ENCODE results near the gene SEMA5A. TPM values are rescaled to one million over a fixed set of nuclear protein-coding genes. Genes with fewer than 3 reads are reported as not detected.
A peak's percentile ranks its signal among the peaks of the same experiment; 100 is the strongest.

Gene SEMA5A
- polyA plus RNA-seq, 1 of the 3 experiments (the other 2 are of a cell fraction), result 0.58 TPM

- no peak overlapping the region for H3K4me3 ChIP-seq (ENCODE audit: low read depth in 2 of 2, low read length in 1 of 2)
- peak; percentile 46 for TF ChIP-seq PBX3 (IDR thresholded peaks at IDR 0.05)
- TF ChIP-seq GABPA (IDR thresholded peaks at IDR 0.05; ENCODE audit: low read depth), result no peak
- peak; percentile 70 for TF ChIP-seq TCF12 (IDR thresholded peaks at IDR 0.05)
- TF ChIP-seq FOSL2 (IDR thresholded peaks at IDR 0.05; ENCODE audit: borderline replicate concordance, low read depth), result peak; percentile 9; the same call in 1 of the 2 replicates
- TF ChIP-seq NFIC (IDR thresholded peaks at IDR 0.05; ENCODE audit: borderline replicate concordance), result 0 out of 2 replicates have a peak, but pooled peaks have one; percentile 20
- no peak for TF ChIP-seq EP300 (IDR thresholded peaks at IDR 0.05; ENCODE audit: borderline replicate concordance in 1 of 2, low read depth in 1 of 2, low read length in 1 of 2)
- no peaks in the 10 kb centered on the region for H3K9me2 ChIP-seq
- peaks cover 5 to 12% of the 10 kb centered on the region in 2 experiments; a peak in 2 of 4 replicates for H3K4me1 ChIP-seq (ENCODE audit: control insufficient read depth in 1 of 2, insufficient read depth in 2 of 2, low read depth in 1 of 2, low read length in 1 of 2)
- ChIA-PET POLR2A (no interaction called here), CTCF (interaction anchor here (1.0 kb wide), 1 partner anchor 11 kb away, joined by 3 read pairs; no protein-coding TSS in a partner anchor)
- no peaks in the 10 kb centered on the region for H3K9me3 ChIP-seq
- no peak overlapping the region for H3K9ac ChIP-seq
- H3K79me2 ChIP-seq (ENCODE audit: insufficient read depth), result no peaks in the 10 kb centered on the region
- 49% methylated on average over 4 of the region's 4 CpGs for WGBS (ENCODE audit: low lambda C conversion rate)
- no peak overlapping the region for H3K4me2 ChIP-seq
- H4K20me1 ChIP-seq (ENCODE audit: insufficient read depth), result no peaks in the 10 kb centered on the region
- peak overlapping the region; percentile 9 to 36; a peak in 3 of 4 replicates for H3K27ac ChIP-seq (ENCODE audit: low read depth in 2 of 2, low read length in 1 of 2)
- H2AFZ ChIP-seq (ENCODE audit: low read depth), result no peak overlapping the region
- H3K27me3 ChIP-seq (ENCODE audit: insufficient read depth), result no peaks in the 10 kb centered on the region
- peaks cover 5% of the 10 kb centered on the region for H3F3A ChIP-seq (replicated peaks; ENCODE audit: insufficient read depth)
- DNase-seq, result no peak
- H3K36me3 ChIP-seq (replicated peaks in 1 of 2; ENCODE audit: control insufficient read depth in 1 of 2, insufficient read depth in 2 of 2, low read length in 1 of 2), result no peaks in the 10 kb centered on the region
These were observed 195.5 kb downstream of the SEMA5A start for GRCh38 chr5:9350301-9350797.

- H3K36me3 ChIP-seq (replicated peaks in 1 of 2; ENCODE audit: control insufficient read depth in 1 of 2, insufficient read depth in 2 of 2, low read length in 1 of 2), result no peaks in the 10 kb centered on the region
- ChIA-PET CTCF (interaction anchor here (1.9 kb wide), 1 partner anchor 196 kb away, joined by 4 read pairs; no protein-coding TSS in a partner anchor), POLR2A (no interaction called here)
- no peaks in the 10 kb centered on the region for H3K9me3 ChIP-seq
- WGBS (ENCODE audit: low lambda C conversion rate), result 14% methylated on average over 5 of the region's 5 CpGs
- no peak overlapping the region for H2AFZ ChIP-seq (ENCODE audit: low read depth)
- no peaks in the 10 kb centered on the region for H4K20me1 ChIP-seq (ENCODE audit: insufficient read depth)
- no peaks in the 10 kb centered on the region for H3K9me2 ChIP-seq
- peaks cover 5% of the 10 kb centered on the region for H3F3A ChIP-seq (replicated peaks; ENCODE audit: insufficient read depth)
- peak; percentile 12 for DNase-seq
- H3K4me3 ChIP-seq (ENCODE audit: low read depth in 2 of 2, low read length in 1 of 2), result no peak overlapping the region
- no peaks in the 10 kb centered on the region for H3K27me3 ChIP-seq (ENCODE audit: insufficient read depth)
- H3K4me1 ChIP-seq (ENCODE audit: control insufficient read depth in 1 of 2, insufficient read depth in 2 of 2, low read depth in 1 of 2, low read length in 1 of 2), result peaks cover 5 to 14% of the 10 kb centered on the region in 2 experiments; a peak in 2 of 4 replicates
- H3K4me2 ChIP-seq, result peak overlapping the region; percentile 29; the same call in 1 of the 2 replicates
- H3K79me2 ChIP-seq (ENCODE audit: insufficient read depth), result no peaks in the 10 kb centered on the region
- TF ChIP-seq EP300 (IDR thresholded peaks at IDR 0.05; ENCODE audit: borderline replicate concordance in 1 of 2, low read depth in 1 of 2, low read length in 1 of 2) (peak in 1 of 2 experiments; percentile 53; a peak in 1 of 4 replicates), PBX3 (IDR thresholded peaks at IDR 0.05) (peak; percentile 39; the same call in 1 of the 2 replicates), TCF12 (IDR thresholded peaks at IDR 0.05) (peak; percentile 27; the same call in 1 of the 2 replicates), CHD2 (IDR thresholded peaks at IDR 0.05; ENCODE audit: low read length, partially characterized antibody) (no peak)
- peak overlapping the region; percentile 42 to 50; a peak in 3 of 4 replicates for H3K27ac ChIP-seq (ENCODE audit: low read depth in 2 of 2, low read length in 1 of 2)
- H3K9ac ChIP-seq, result no peak overlapping the region
These were observed 197.4 kb downstream of the SEMA5A start for GRCh38 chr5:9348401-9348996.
